ENCODE data around the gene AAMP.

Gene AAMP

DNA sequence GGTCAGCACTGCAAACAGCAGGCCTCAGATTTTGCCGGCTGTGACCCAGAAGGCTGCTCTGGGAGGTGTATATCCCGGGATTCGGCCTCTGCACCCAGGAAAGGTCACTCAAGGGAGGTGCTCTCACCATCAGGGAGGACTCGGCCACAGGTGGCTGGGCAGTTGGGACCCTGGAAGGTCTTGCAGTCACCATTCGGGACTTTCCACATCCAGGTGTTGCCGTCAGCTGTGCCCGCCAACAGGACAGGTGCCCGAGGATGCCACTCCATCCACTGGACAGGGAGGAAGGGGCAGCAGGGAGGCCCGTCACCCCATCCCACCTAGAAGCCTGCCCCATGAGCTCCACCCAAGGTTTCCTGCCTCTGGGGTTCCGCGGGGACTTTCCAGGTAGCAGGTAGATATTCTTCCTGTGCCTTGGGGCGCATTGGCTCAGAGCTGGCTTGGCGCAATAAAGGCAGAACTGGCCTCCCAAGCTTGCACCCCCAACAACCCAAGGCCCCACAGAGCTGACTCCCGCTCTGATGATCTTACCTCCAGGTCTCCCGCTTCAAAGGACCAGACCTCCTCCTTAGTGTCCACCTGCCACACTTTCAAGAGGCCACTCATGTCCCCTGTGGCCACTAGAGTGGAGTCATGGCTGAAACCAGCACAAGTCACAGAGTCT is 3.5 kb downstream of the AAMP start:
- H3K4me3 ChIP-seq (ENCODE audit: low read depth, low read length), result no peak overlapping the region
- TF ChIP-seq, protein P1, sequence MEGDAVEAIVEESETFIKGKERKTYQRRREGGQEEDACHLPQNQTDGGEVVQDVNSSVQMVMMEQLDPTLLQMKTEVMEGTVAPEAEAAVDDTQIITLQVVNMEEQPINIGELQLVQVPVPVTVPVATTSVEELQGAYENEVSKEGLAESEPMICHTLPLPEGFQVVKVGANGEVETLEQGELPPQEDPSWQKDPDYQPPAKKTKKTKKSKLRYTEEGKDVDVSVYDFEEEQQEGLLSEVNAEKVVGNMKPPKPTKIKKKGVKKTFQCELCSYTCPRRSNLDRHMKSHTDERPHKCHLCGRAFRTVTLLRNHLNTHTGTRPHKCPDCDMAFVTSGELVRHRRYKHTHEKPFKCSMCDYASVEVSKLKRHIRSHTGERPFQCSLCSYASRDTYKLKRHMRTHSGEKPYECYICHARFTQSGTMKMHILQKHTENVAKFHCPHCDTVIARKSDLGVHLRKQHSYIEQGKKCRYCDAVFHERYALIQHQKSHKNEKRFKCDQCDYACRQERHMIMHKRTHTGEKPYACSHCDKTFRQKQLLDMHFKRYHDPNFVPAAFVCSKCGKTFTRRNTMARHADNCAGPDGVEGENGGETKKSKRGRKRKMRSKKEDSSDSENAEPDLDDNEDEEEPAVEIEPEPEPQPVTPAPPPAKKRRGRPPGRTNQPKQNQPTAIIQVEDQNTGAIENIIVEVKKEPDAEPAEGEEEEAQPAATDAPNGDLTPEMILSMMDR (IDR thresholded peaks at IDR 0.05; ENCODE audit: low read depth, low read length, missing control alignments), result no peak

DNA sequence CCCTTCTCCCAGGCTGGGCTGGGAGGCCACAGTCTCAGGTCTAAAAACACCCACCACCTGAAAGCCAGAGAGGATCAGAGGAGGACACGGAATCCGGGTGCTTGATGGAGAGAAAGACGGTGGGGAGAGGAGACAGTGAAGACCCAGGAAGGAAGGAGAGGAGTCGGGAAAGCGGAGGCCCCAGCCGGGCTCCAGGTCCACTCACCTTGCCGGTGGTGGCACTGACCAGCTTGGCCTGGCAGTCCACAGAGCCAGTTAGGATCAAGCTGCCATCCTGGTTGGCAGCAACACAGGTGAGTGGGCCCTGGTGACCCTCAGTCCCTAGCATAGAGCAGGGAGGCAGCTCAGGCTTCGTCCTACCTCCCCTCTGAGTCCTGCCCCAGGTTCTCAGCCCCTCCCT is 4.3 kb downstream of the AAMP start:
- TF ChIP-seq, protein P1 (IDR thresholded peaks at IDR 0.05; ENCODE audit: low read depth, low read length, missing control alignments), result no peak
- H3K4me3 ChIP-seq (ENCODE audit: low read depth, low read length), result no peak overlapping the region
- DNase-seq (ENCODE audit: low read depth), result no peak

More for the DNA sequence above, 3.5 kb downstream of the AAMP start:
- DNase-seq (ENCODE audit: low read depth), result no peak

DNA sequence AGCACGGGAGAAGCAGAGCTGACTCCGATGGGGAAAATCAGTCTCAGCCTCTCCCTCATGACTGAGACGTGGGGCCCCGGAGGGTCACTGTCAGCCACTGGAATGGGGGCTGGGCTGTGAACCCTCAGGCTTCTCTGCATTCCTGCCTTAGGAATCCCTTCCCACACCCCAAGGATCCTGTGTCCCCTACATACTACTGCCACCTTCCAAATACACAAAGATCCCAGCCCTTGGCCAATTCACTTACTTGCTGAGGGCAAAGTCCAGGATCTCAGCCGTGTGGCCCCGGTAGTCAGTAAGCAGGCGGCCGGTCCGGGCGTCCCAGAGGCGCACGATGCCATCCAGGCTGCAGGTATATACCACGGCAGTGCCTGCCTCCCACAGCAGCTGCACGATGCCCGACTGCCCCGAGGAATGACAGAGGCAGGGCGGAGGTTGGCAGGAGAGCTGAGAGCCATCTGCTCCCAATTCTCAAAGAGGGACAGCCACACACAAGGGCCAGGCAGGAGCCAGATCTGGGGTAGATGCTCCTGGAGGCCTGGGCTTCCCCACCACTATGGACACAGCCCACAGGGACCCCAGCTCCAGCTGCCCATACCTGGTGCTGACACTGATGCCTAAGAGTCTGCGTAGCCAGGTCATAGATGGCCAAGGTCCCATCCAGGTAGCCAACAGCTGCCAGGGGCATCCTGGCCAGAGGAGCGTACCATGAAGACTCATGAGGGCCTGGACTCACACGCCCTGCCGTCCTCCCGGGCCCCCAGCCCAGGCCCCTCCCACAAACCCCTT is 5.0 kb downstream of the AAMP start:
- DNase-seq (ENCODE audit: low read depth), result no peak
- no peak overlapping the region for H3K4me3 ChIP-seq (ENCODE audit: low read depth, low read length)
- TF ChIP-seq, protein P1 (IDR thresholded peaks at IDR 0.05; ENCODE audit: low read depth, low read length, missing control alignments), result no peak

DNA sequence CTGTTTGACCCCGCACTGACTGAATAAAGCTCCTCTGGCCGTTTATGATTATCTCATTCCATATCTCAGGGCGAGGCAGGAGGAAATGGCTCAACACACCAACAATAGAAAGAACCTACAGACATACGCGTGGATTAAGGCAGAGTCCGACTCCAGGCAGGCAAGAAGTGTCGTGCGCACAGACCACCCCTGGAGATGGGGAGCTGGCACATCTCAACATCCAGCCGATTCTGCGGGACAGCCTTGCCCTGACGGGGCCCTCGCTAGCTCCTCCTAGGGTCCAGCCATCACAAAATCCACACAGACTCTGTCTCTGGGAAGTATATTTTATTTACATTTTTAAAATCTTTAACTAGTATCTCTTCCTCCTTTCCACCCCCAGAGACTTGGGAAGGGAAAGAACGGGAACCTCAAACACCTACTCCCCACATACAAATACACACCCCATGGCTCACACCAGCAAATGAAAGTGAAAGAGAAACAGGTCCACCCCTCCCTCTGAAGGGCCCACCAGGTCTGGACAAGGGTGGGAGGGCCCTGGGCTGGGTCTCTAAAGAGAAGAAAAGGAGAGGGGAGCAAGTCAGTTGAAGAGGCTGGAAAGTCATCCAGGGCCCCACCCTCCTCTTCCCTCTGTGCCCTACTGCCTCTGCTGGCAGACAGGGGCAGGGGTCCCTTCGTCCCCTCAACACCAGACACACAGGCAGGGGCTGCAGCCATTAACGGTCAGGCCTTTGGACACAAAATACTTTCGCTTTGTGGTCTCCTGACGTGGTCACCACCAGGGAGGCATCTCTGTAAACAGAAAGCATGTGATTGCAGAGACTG is 5.9 kb downstream of the AAMP start:
- TF ChIP-seq, protein P1 (IDR thresholded peaks at IDR 0.05; ENCODE audit: low read depth, low read length, missing control alignments), result no peak
- DNase-seq (ENCODE audit: low read depth), result no peak
- H3K4me3 ChIP-seq (ENCODE audit: low read depth, low read length), result no peak overlapping the region

DNA sequence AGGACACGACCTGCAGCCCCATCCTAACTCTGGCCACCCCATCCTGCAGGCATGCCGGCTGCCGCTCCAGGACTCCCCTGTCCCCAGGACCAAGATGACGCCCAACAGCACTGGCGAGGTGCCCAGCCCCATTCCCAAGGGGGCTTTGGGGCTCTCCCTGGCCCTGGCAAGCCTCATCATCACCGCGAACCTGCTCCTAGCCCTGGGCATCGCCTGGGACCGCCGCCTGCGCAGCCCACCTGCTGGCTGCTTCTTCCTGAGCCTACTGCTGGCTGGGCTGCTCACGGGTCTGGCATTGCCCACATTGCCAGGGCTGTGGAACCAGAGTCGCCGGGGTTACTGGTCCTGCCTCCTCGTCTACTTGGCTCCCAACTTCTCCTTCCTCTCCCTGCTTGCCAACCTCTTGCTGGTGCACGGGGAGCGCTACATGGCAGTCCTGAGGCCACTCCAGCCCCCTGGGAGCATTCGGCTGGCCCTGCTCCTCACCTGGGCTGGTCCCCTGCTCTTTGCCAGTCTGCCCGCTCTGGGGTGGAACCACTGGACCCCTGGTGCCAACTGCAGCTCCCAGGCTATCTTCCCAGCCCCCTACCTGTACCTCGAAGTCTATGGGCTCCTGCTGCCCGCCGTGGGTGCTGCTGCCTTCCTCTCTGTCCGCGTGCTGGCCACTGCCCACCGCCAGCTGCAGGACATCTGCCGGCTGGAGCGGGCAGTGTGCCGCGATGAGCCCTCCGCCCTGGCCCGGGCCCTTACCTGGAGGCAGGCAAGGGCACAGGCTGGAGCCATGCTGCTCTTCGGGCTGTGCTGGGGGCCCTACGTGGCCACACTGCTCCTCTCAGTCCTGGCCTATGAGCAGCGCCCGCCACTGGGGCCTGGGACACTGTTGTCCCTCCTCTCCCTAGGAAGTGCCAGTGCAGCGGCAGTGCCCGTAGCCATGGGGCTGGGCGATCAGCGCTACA is 7.0 kb downstream of the AAMP start:
- no peak for DNase-seq (ENCODE audit: low read depth)
- TF ChIP-seq, protein P1 (IDR thresholded peaks at IDR 0.05; ENCODE audit: low read depth, low read length, missing control alignments), result no peak

DNA sequence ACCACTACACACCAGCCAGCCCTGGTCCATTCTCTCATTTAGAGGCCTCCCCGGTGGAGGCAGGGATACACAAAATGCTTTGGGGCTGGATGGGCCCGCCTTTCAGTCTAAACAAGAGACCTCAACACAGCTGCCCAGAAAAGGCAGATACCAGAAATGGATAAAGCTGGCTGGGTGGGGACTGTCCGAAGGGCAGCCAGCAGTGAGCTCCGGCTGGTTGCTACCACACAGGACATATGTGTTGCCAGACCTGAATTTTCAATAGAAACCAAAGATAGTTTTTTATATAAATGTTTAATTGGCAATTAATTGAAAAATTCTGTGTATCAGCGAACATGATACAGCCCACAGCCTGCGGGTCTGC is 7.7 kb downstream of the AAMP start:
- H3K4me3 ChIP-seq (ENCODE audit: low read depth, low read length), result no peak overlapping the region
- no peak for DNase-seq (ENCODE audit: low read depth)
- TF ChIP-seq, protein P1 (IDR thresholded peaks at IDR 0.05; ENCODE audit: low read depth, low read length, missing control alignments), result no peak

More for the DNA sequence above, 7.0 kb downstream of the AAMP start:
- no peak overlapping the region for H3K4me3 ChIP-seq (ENCODE audit: low read depth, low read length)

Data from GM12864 (cell line).